Testis (tissue), 2 donors: ENCODE measurements around the gene ITGB4.

Source experiments
- POLR2A ChIP-seq: fragments of 450-650 bp; IDR thresholded peaks from one replicate; pipeline ENCODE4 v1.6.1; 2017; ENCODE audit warnings: antibody characterized with exemption, mild to moderate bottlenecking, moderate library complexity
- TF ChIP-seq, protein P1 (sequence below), 3 experiments: fragments of 450-650 bp in 2 of 3; fragments of 200-600 bp in 1 of 3; sonication (generic) in 1 of 3; IDR thresholded peaks; one replicate each; pipeline ENCODE4 v1.5.1; 2016 to 2019; ENCODE audit warnings: antibody characterized with exemption in 3 of 3, mild to moderate bottlenecking in 2 of 3, moderate library complexity in 1 of 3

DNA sequence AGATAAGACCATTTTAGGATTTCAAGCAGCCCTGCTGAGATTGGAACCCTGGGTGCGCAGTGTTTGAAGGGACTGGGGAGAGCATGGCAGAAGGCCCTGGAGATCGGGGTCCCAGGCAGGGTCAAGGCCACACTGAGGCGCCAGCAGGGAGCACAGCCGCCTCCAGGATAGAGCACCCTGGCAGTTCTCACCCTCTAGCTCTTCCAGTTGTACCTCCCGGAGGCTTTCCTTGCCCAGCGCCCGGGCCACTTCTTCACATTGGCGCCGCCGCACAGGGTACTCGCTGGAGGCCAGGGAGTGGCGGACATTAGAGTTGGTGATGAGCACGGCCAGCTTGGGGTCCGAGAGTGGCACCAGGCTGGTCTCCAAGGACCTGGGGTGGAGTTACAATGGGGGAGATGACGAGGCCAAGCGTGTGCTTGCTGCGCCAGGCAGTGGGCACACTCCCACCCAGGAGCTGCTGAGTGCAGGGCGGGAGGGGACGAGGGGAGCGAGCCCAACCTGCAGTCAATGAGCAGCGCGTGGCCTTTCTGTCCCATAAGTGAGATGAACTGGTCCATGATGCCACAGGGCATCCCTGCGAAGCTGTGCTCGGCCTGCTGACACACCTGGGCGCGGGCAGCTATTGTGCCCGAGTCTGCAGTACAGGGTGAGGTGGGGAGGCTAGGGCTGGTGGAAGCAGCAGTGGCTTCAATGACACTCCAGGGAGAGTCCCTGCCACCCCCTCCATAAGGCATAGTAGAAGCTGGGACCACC is 41.4 kb downstream of the ITGB4 start:
- TF ChIP-seq, protein P1, sequence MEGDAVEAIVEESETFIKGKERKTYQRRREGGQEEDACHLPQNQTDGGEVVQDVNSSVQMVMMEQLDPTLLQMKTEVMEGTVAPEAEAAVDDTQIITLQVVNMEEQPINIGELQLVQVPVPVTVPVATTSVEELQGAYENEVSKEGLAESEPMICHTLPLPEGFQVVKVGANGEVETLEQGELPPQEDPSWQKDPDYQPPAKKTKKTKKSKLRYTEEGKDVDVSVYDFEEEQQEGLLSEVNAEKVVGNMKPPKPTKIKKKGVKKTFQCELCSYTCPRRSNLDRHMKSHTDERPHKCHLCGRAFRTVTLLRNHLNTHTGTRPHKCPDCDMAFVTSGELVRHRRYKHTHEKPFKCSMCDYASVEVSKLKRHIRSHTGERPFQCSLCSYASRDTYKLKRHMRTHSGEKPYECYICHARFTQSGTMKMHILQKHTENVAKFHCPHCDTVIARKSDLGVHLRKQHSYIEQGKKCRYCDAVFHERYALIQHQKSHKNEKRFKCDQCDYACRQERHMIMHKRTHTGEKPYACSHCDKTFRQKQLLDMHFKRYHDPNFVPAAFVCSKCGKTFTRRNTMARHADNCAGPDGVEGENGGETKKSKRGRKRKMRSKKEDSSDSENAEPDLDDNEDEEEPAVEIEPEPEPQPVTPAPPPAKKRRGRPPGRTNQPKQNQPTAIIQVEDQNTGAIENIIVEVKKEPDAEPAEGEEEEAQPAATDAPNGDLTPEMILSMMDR (IDR thresholded peaks at IDR 0.05): no peak
- TF ChIP-seq POLR2A: no peak
